Measurements from ENCODE around the gene CAGE1.

CAGE1 gene

DNA sequence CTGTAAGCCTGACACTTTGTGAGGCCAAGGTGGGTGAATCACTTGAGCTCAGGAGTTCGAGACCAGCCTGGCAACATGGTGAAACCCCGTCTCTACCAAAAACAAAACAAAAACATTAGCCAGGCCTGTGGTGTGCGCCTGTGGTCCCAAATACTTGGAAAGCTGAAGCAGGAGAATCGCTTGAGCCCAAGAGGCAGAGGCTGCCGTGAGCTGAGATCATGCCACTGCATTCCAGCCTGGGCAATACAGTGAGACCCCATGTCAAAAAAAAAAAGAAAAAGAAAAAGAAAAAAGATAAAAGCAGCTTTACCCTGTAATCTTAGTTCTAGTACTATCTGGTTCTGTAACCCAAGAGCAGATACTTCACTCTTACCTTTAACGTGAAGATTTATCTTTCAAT is 104.1 kb downstream of the CAGE1 start:
- H3K4me3 Mint-ChIP-seq: no peak overlapping the region
- H3K36me3 Mint-ChIP-seq: peaks cover 6% of the 10 kb centered on the region
- H3K9me3 Mint-ChIP-seq (ENCODE audit: low read depth): no peaks in the 10 kb centered on the region
- H3K27ac Mint-ChIP-seq: no peak overlapping the region
- H3K4me1 Mint-ChIP-seq (ENCODE audit: low read depth): peaks cover 24% of the 10 kb centered on the region
- H3K27me3 Mint-ChIP-seq: no peaks in the 10 kb centered on the region

DNA sequence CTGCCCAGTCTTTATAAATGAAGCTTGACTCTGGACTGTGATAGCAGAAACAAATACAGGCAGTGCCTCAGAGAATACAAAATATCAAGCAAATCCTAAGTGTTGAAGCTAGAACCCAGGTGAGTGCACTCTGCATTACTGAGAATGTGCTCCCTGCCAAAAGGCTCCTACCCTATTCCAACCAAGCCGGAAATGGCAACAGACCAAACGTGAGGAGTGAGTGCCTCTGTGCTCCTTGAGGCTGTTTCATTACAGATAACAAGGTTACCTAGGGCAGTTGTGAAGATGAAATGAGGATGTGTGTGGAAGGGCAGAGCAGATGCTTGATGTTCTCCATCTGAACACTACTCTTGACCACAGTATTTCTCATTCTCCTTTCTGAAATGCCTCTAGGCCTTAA is 105.9 kb downstream of the CAGE1 start:
- Mint-ChIP-seq H3K27me3 (no peaks in the 10 kb centered on the region), H3K4me1 (ENCODE audit: low read depth) (peaks cover 27% of the 10 kb centered on the region), H3K9me3 (ENCODE audit: low read depth) (no peaks in the 10 kb centered on the region), H3K4me3 (no peak overlapping the region), H3K36me3 (peaks cover 5% of the 10 kb centered on the region), H3K27ac (peak overlapping the region; percentile 22)

DNA sequence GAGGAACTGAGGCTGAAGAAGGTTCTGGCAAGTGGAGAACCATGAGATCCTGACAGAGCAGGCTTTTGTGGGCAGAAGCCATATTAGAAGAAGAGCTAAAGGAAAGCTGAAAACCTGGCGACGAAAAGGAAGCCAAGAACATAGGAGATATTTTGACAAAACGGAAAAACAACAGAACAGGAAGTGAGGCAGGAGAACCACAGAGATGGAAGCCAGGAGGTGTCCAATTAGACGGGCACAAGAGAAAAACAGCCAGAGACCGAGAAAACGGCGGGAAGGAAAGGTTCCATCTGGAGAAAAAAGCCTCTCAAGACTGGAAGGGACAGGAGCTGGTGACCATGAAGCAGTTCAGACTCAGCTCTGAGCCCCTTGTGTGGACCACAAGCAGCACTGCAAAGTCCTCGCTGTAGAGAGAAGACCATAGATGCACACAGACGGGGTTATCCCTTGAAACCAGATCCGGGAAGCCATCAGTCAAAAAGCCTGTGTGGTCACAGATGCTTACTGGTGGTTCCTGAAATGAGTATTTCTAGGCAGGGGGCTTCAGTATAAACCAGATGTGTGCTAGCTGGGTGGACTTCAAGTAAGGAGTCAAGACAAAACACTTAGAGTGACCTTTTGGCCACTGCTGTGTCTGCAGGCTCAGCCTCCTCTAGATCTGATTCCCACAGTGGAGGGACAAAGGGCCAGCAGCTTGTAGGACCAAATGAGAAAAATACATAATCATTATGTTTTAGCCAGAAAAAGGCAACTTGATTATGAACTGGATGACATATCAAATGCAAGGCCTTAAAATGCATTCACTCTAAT is 107.2 kb downstream of the CAGE1 start:
- peaks cover 27% of the 10 kb centered on the region for H3K4me1 Mint-ChIP-seq (ENCODE audit: low read depth)
- peaks cover 4% of the 10 kb centered on the region for H3K36me3 Mint-ChIP-seq
- H3K27me3 Mint-ChIP-seq: no peaks in the 10 kb centered on the region
- no peaks in the 10 kb centered on the region for H3K9me3 Mint-ChIP-seq (ENCODE audit: low read depth)
- peak overlapping the region; percentile 92 for H3K27ac Mint-ChIP-seq
- no peak overlapping the region for H3K4me3 Mint-ChIP-seq
